ENCODE measurements around the gene SLCO3A1. TPM values are rescaled to one million over a fixed set of nuclear protein-coding genes. Genes with fewer than 3 reads are reported as not detected.

Gene SLCO3A1
- total RNA-seq, 1 experiment from 2014 or later, result 10.1 TPM

GRCh38 chr15:91936182-91936775 lies 82.8 kb downstream of the SLCO3A1 start:
- no TSS peak for BruUV-seq (replicated peaks)
- no peaks in the 10 kb centered on the region for H3K36me3 Mint-ChIP-seq (ENCODE audit: insufficient read depth, unreplicated experiment)
- intact Hi-C loops (cut with micrococcal nuclease), result no loop called here
- H3K4me3 Mint-ChIP-seq (ENCODE audit: unreplicated experiment), result no peak overlapping the region
- H3K27ac Mint-ChIP-seq (ENCODE audit: low read depth, unreplicated experiment), result no peak overlapping the region
- no peak for DNase-seq (ENCODE audit: unreplicated experiment)
- H3K9me3 Mint-ChIP-seq (ENCODE audit: unreplicated experiment), result no peaks in the 10 kb centered on the region
- ChIA-PET CTCF (interaction anchor here (0.7 to 12.8 kb wide), 3 partner anchors 11 to 634 kb away, joined by 3 to 152 read pairs (median 6); partner anchors contain the start of gene SLCO3A1), POLR2A (interaction anchor here (0.5 kb wide), 1 partner anchor 724 kb away, joined by 4 read pairs; no protein-coding TSS in a partner anchor)
- H3K4me1 Mint-ChIP-seq (ENCODE audit: insufficient read depth, unreplicated experiment), result peaks cover 24% of the 10 kb centered on the region
- no peak for TF ChIP-seq CTCF (IDR thresholded peaks at IDR 0.05; ENCODE audit: unreplicated experiment)
- no peaks in the 10 kb centered on the region for H3K27me3 Mint-ChIP-seq (ENCODE audit: insufficient read depth, unreplicated experiment)

- no TSS peak for BruUV-seq (replicated peaks)
- POLR2A ChIA-PET, result no interaction called here
- peaks cover 31% of the 10 kb centered on the region for H3K4me1 Mint-ChIP-seq (ENCODE audit: insufficient read depth, unreplicated experiment)
- intact Hi-C loops (cut with micrococcal nuclease), result no loop called here
- no peaks in the 10 kb centered on the region for H3K36me3 Mint-ChIP-seq (ENCODE audit: insufficient read depth, unreplicated experiment)
- no peak for DNase-seq (ENCODE audit: unreplicated experiment)
- no peak overlapping the region for H3K4me3 Mint-ChIP-seq (ENCODE audit: unreplicated experiment)
- no peaks in the 10 kb centered on the region for H3K9me3 Mint-ChIP-seq (ENCODE audit: unreplicated experiment)
- TF ChIP-seq CTCF (IDR thresholded peaks at IDR 0.05; ENCODE audit: unreplicated experiment), result no peak
- no peaks in the 10 kb centered on the region for H3K27me3 Mint-ChIP-seq (ENCODE audit: insufficient read depth, unreplicated experiment)
- H3K27ac Mint-ChIP-seq (ENCODE audit: low read depth, unreplicated experiment), result peak overlapping the region; percentile 46
- CTCF ChIA-PET, result interaction anchor here (0.8 to 12.8 kb wide), 3 partner anchors 20 to 635 kb away, joined by 3 to 152 read pairs (median 6); partner anchors contain the start of gene SLCO3A1
These were observed 83.4 kb downstream of the SLCO3A1 start for GRCh38 chr15:91936927-91937326.

- CTCF ChIA-PET, result interaction anchor here (0.6 to 12.8 kb wide), 7 partner anchors 9 to 636 kb away, joined by 3 to 152 read pairs (median 6); partner anchors contain the start of gene SLCO3A1
These were observed 84.6 kb downstream of the SLCO3A1 start for GRCh38 chr15:91938136-91938535.

More at GRCh38 chr15:91938136-91938535, 84.6 kb downstream of the SLCO3A1 start:
- POLR2A ChIA-PET, result interaction anchor here (1.2 kb wide), 1 partner anchor 71 kb away, joined by 3 read pairs; no protein-coding TSS in a partner anchor
- TF ChIP-seq CTCF (IDR thresholded peaks at IDR 0.05; ENCODE audit: unreplicated experiment), result no peak
- no TSS peak for BruUV-seq (replicated peaks)
- DNase-seq (ENCODE audit: unreplicated experiment), result no peak
- Mint-ChIP-seq H3K27me3 (ENCODE audit: insufficient read depth, unreplicated experiment) (no peaks in the 10 kb centered on the region), H3K36me3 (ENCODE audit: insufficient read depth, unreplicated experiment) (no peaks in the 10 kb centered on the region), H3K4me3 (ENCODE audit: unreplicated experiment) (no peak overlapping the region), H3K4me1 (ENCODE audit: insufficient read depth, unreplicated experiment) (peaks cover 41% of the 10 kb centered on the region), H3K27ac (ENCODE audit: low read depth, unreplicated experiment) (no peak overlapping the region), H3K9me3 (ENCODE audit: unreplicated experiment) (no peaks in the 10 kb centered on the region)
- intact Hi-C loops (cut with micrococcal nuclease), result no loop called here
